ENCODE measurements around the gene STK38L. TPM values are rescaled to one million over a fixed set of nuclear protein-coding genes. Genes with fewer than 3 reads are reported as not detected.

The STK38L gene
- total and polyA plus RNA-seq, 2 of the 8 experiments (the other 6 are each of a cell fraction or from before 2014, with no cell fraction given) = 8.1 to 63.6 TPM

DNA sequence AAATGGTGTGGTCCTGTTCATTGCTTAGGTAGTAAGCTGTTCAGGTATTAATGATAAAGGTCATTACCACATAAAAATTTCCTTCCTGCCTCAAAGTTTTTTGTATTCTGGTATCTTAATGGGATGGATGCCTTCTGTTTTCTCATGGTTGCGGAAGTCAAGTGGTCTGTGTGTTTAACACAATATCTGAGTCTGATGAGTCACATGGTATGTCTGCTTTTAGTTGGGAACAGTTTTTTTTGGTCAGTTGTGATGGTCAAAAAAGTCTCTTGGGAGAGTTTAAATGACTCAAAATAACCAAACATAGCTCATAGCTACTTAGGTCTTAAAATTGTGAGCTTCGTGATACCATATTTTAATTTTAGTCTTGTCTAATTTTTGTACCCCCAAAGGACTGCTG lies 40.7 kb downstream of the STK38L start:
- Histone ChIP-seq H3K18ac (ENCODE audit: extremely low read depth, low read length) (no peak overlapping the region), H3K9ac (replicated peaks in 1 of 4; ENCODE audit: extremely low read depth in 1 of 4, low read depth in 3 of 4, low read length in 3 of 4) (no peak overlapping the region), H3K14ac (ENCODE audit: insufficient read length) (no peak overlapping the region), H2BK5ac (ENCODE audit: low read depth, low read length) (no peak overlapping the region), H3K36me3 (ENCODE audit: control insufficient read depth in 2 of 4, insufficient read depth in 4 of 4, low read length in 3 of 4) (no peaks in the 10 kb centered on the region), H2AFZ (ENCODE audit: low read length) (no peak overlapping the region), H2BK15ac (ENCODE audit: low read length) (no peak overlapping the region), H3K56ac (replicated peaks; ENCODE audit: insufficient read length, low read depth, low read length) (no peak overlapping the region), H3K4me2 (ENCODE audit: insufficient read depth in 1 of 2, low read depth in 2 of 2, low read length in 2 of 2) (no peak overlapping the region; a peak in 1 of 4 replicates), H3K79me1 (ENCODE audit: low read depth, low read length) (0 out of 2 replicates have a peak, but pooled peaks cover 3% of the 10 kb centered on the region), H4K8ac (ENCODE audit: extremely low read depth, insufficient read depth, low read length) (no peak overlapping the region), H3K27me3 (replicated peaks in 1 of 4; ENCODE audit: control insufficient read depth in 3 of 4, extremely low read depth in 1 of 4, insufficient read depth in 3 of 4, low read length in 3 of 4) (no peaks in the 10 kb centered on the region), H3K23ac (ENCODE audit: insufficient read length) (no peak overlapping the region), H2BK12ac (ENCODE audit: low read depth, low read length) (no peak overlapping the region), H4K5ac (ENCODE audit: insufficient read length, low read depth, low read length) (no peak overlapping the region), H4K91ac (replicated peaks; ENCODE audit: insufficient read length, low read length) (no peak overlapping the region), H4K20me1 (replicated peaks in 1 of 2; ENCODE audit: control insufficient read depth in 1 of 2, insufficient read depth in 2 of 2, low read length in 2 of 2) (no peaks in the 10 kb centered on the region), H3K4me3 (ENCODE audit: extremely low read depth in 1 of 4, insufficient read depth in 2 of 4, low read depth in 3 of 4, low read length in 4 of 4) (no peak overlapping the region), H2BK20ac (ENCODE audit: low read length) (no peak overlapping the region), H3K23me2 (ENCODE audit: low read depth, low read length) (no peaks in the 10 kb centered on the region), H2AK5ac (ENCODE audit: low read depth, low read length) (no peak overlapping the region), H3K79me2 (ENCODE audit: control insufficient read depth in 1 of 2, insufficient read depth in 2 of 2, low read length in 2 of 2) (peaks cover 0 to 29% of the 10 kb centered on the region in 2 experiments; a peak in 2 of 4 replicates), H3K9me3 (ENCODE audit: insufficient read depth in 2 of 2, low read depth in 1 of 2, low read length in 1 of 2) (no peaks in the 10 kb centered on the region), H3K27ac (ENCODE audit: low read depth, low read length) (no peak overlapping the region), H3K4ac (replicated peaks; ENCODE audit: insufficient read length, low read depth, low read length) (no peak overlapping the region), H3K4me1 (replicated peaks in 1 of 4; ENCODE audit: control insufficient read depth in 3 of 4, insufficient read depth in 4 of 4, low read length in 3 of 4) (peaks cover 0 to 5% (median 2%) of the 10 kb centered on the region in 4 experiments; a peak in 4 of 7 replicates), H2BK120ac (replicated peaks; ENCODE audit: low read depth, low read length) (no peak overlapping the region)
- 93% methylated on average over 2 of the region's 2 CpGs; no CpG with 5 or more reads in 1 of the 2 experiments for WGBS, 2 experiments (ENCODE audit: extremely low coverage in 1 of 2, insufficient coverage in 1 of 2, insufficient read length in 1 of 2, insufficient replicate concordance in 2 of 2, low coverage in 1 of 2, low lambda C conversion rate in 2 of 2, missing lambda C conversion rate in 1 of 2)
- DNase-seq (ENCODE audit: low read depth in 1 of 2, low spot score in 2 of 2) (no peak), FAIRE-seq (no peak)
- ChIA-PET POLR2A (ENCODE audit: partially characterized antibody) (no interaction called here), CTCF (ENCODE audit: partially characterized antibody) (interaction anchor here (0.6 to 1.4 kb wide), 5 partner anchors 18 to 89 kb away, joined by 3 to 6 read pairs (median 5); no protein-coding TSS in a partner anchor)
- TF ChIP-seq BRCA1 (IDR thresholded peaks at IDR 0.05; ENCODE audit: low read depth, low read length) = no peak
- TF ChIP-seq TBP (IDR thresholded peaks at IDR 0.05; ENCODE audit: low read depth, low read length) = no peak
- TF ChIP-seq BCL11A (IDR thresholded peaks at IDR 0.05; ENCODE audit: low read depth in 2 of 2, low read length in 2 of 2) = no peak
- TF ChIP-seq SIRT6 (IDR thresholded peaks at IDR 0.05; ENCODE audit: low read length) = no peak
- TF ChIP-seq EZH2 (IDR thresholded peaks at IDR 0.05; ENCODE audit: low read depth, low read length, severe bottlenecking) = no peak
- no peak for TF ChIP-seq TAF1 (IDR thresholded peaks at IDR 0.05; ENCODE audit: low read depth, low read length)
- no peak for TF ChIP-seq CBX5 (IDR thresholded peaks at IDR 0.05; ENCODE audit: low read depth, low read length)
- no peak for TF ChIP-seq ASH2L (IDR thresholded peaks at IDR 0.05; ENCODE audit: low read length)
- no peak for TF ChIP-seq JUND (IDR thresholded peaks at IDR 0.05; ENCODE audit: low read length)
- TF ChIP-seq RFX5 (IDR thresholded peaks at IDR 0.05; ENCODE audit: borderline replicate concordance, low read depth, low read length) = no peak
- TF ChIP-seq TCF12 (IDR thresholded peaks at IDR 0.05; ENCODE audit: low read depth, low read length) = no peak
- no peak for TF ChIP-seq SP4 (IDR thresholded peaks at IDR 0.05; ENCODE audit: low read length)
- no peak for TF ChIP-seq SP1 (IDR thresholded peaks at IDR 0.05; ENCODE audit: low read depth, low read length)
- TF ChIP-seq CBX8 (IDR thresholded peaks at IDR 0.05; ENCODE audit: borderline replicate concordance, low read depth, low read length) = no peak
- TF ChIP-seq, protein P1, sequence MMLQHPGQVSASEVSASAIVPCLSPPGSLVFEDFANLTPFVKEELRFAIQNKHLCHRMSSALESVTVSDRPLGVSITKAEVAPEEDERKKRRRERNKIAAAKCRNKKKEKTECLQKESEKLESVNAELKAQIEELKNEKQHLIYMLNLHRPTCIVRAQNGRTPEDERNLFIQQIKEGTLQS (IDR thresholded peaks at IDR 0.05; ENCODE audit: insufficient read depth, low read depth, low read length) = no peak
- no peak for TF ChIP-seq CEBPB (IDR thresholded peaks at IDR 0.05; ENCODE audit: low read depth, low read length)

All from H1 (cell line).